K562 (cell line): ENCODE results near the gene PLEKHM3. TPM values are rescaled to one million over a fixed set of nuclear protein-coding genes. Genes with fewer than 3 reads are reported as not detected.

Experiments
- ATAC-seq: fragments of 200-7000 bp; cut with Tn5 transposase; 3 replicates; pipeline ENCODE4 v1.9.1; 2020; ENCODE audit warnings: moderate library complexity
- BruUV-seq: library from RNA; stranded (reverse); fragments of 400-500 nt; replicated peaks from 2 replicates; lab custom pipeline; 2021; lab: Mats Ljungman, UMichigan
- CTCF ChIA-PET: fragments of 300-600 bp; formaldehyde crosslinking; extraction: SDS; loops from one replicate; lab custom pipeline; 2021; ENCODE audit warnings: low intra/inter-chr PET ratio; lab: Yijun Ruan, JAX
- POLR2A ChIA-PET: fragments of 300-600, 350-650 bp; sonication (Branson Sonifier 250); formaldehyde crosslinking; extraction: SDS; loops from one replicate; lab custom pipeline; 2021; ENCODE audit warnings: antibody characterized with exemption, inconsistent platforms; lab: Yijun Ruan, JAX
- DNase-seq, 4 experiments: peaks; one replicate each; pipeline versions ENCODE4 v3.0.0 to v3.0.0-alpha.2; 2011 to 2018; ENCODE audit warnings: low spot score in 3 of 4, mixed read lengths in 3 of 4; ENCODE audit errors: extremely low read depth in 1 of 4
- FAIRE-seq: peaks from 2 replicates; lab custom pipeline; 2011; peaks lifted over from hg19 to GRCh38; lab: Jason Lieb, UNC
- H2AFZ ChIP-seq: 2 replicates; pipeline ENCODE4 v1.6.0; 2011; ENCODE audit warnings: low read depth, low read length, control low read depth, inconsistent platforms
- H3K27ac ChIP-seq: fragments of 200-600 bp; 3 replicates; pipeline ENCODE4 v1.8.0; 2011; ENCODE audit warnings: low read depth, mild to moderate bottlenecking, control low read depth, inconsistent platforms, low read length, moderate library complexity, mixed read lengths; ENCODE audit errors: extremely low read depth
- H3K27me3 ChIP-seq, 2 experiments: fragments of 300-600 bp in 1 of 2; 2 replicates in 1 of 2; 3 replicates in 1 of 2; pipeline versions ENCODE4 v1.6.0 to v1.8.0; 2011; ENCODE audit warnings: inconsistent platforms in 2 of 2, low read length in 2 of 2, mild to moderate bottlenecking in 1 of 2, mixed read lengths in 1 of 2, moderate library complexity in 1 of 2; ENCODE audit not compliant: control insufficient read depth in 2 of 2, insufficient read depth in 2 of 2
- H3K36me3 ChIP-seq: fragments of 300-600 bp; 3 replicates; pipeline ENCODE4 v1.8.0; 2011; ENCODE audit warnings: mild to moderate bottlenecking, low read length, inconsistent platforms; ENCODE audit not compliant: control insufficient read depth, insufficient read depth
- H3K4me1 ChIP-seq, 2 experiments: fragments of 200-600 bp in 1 of 2; replicated peaks in 1 of 2; 2 replicates in 1 of 2; 3 replicates in 1 of 2; pipeline versions ENCODE4 v1.5.1 to v1.8.0; 2011; ENCODE audit warnings: inconsistent platforms in 2 of 2, low read length in 2 of 2, mild to moderate bottlenecking in 1 of 2, mixed read lengths in 1 of 2, moderate library complexity in 1 of 2; ENCODE audit not compliant: control insufficient read depth in 2 of 2, insufficient read depth in 2 of 2
- H3K4me2 ChIP-seq: 2 replicates; pipeline ENCODE4 v1.6.1; 2011; ENCODE audit warnings: low read length, control low read depth, inconsistent platforms, mixed read lengths; ENCODE audit not compliant: insufficient read depth
- H3K4me3 ChIP-seq: fragments of 200-600 bp; sonication (generic), shearing (Covaris generic); 2 replicates; pipeline ENCODE4 v1.5.1; 2016; ENCODE audit warnings: control low read depth, inconsistent platforms
- H3K79me2 ChIP-seq: fragments of 200-600 bp; 3 replicates; pipeline ENCODE4 v1.8.0; 2011; ENCODE audit warnings: low read length, inconsistent platforms; ENCODE audit not compliant: control insufficient read depth, insufficient read depth
- H3K9ac ChIP-seq, 2 experiments: 2 replicates each; pipeline versions ENCODE4 v1.6.0 to v1.6.1; 2011; ENCODE audit warnings: low read depth in 2 of 2, low read length in 2 of 2, control low read depth in 1 of 2, inconsistent platforms in 1 of 2, mild to moderate bottlenecking in 1 of 2, mixed read lengths in 1 of 2; ENCODE audit not compliant: insufficient read depth in 1 of 2
- H3K9me1 ChIP-seq: one replicate; pipeline ENCODE4 v1.6.0; 2011; ENCODE audit warnings: inconsistent platforms, mild to moderate bottlenecking, low read length, moderate library complexity; ENCODE audit not compliant: control insufficient read depth, insufficient read depth
- H3K9me3 ChIP-seq: replicated peaks from 2 replicates; pipeline ENCODE4 v1.5.1; 2011; ENCODE audit warnings: low read depth, low read length, inconsistent platforms; ENCODE audit not compliant: control insufficient read depth, insufficient read depth
- H4K20me1 ChIP-seq: replicated peaks from 2 replicates; pipeline ENCODE4 v1.6.1; 2011; ENCODE audit warnings: low read length, inconsistent platforms, mixed read lengths; ENCODE audit not compliant: control insufficient read depth, insufficient read depth
- FOXM1 ChIP-seq, 2 experiments: fragments of 450-650 bp in 1 of 2; sonication (generic) in 1 of 2; formaldehyde crosslinking in 1 of 2; IDR thresholded peaks; 2 replicates each; pipeline versions ENCODE4 v1.6.1 to v1.9.0; 2017 to 2022; ENCODE audit warnings: low read depth in 2 of 2, mild to moderate bottlenecking in 2 of 2, missing genetic modification reagents in 1 of 2, moderate library complexity in 1 of 2
- HCFC1 ChIP-seq: IDR thresholded peaks from 2 replicates; pipeline ENCODE4 v1.6.1; 2012; ENCODE audit warnings: low read depth, low read length, improper control_type of control experiment
- TBL1XR1 ChIP-seq, 2 experiments: IDR thresholded peaks; 2 replicates each; pipeline ENCODE4 v1.6.1; 2012; ENCODE audit warnings: improper control_type of control experiment in 2 of 2, low read length in 2 of 2, mild to moderate bottlenecking in 1 of 2
- ZNF282 ChIP-seq: sonication (generic); formaldehyde crosslinking; IDR thresholded peaks from 2 replicates; pipeline ENCODE4 v1.8.1; 2023; ENCODE audit warnings: missing genetic modification reagents
- ZSCAN32 ChIP-seq: fragments of 450-650 bp; formaldehyde crosslinking; IDR thresholded peaks from 2 replicates; pipeline ENCODE4 v1.4.0; 2020; ENCODE audit warnings: mild to moderate bottlenecking, moderate library complexity
- WGBS: fragments of 100-300 bp; shearing (Covaris generic); methylation state at CpG from one replicate; pipeline ENCODE4 v1.1.6; 2016; ENCODE audit warnings: low coverage, mixed read lengths; ENCODE audit not compliant: insufficient coverage; ENCODE audit errors: missing lambda C conversion rate; 5-methylcytosine and 5-hydroxymethylcytosine counted together
- in situ Hi-C: fragments of 300-500 bp; cut with MboI; formaldehyde crosslinking; loops from 4 replicates; pipeline ENCODE4 v1.15.0; 2018; ENCODE audit warnings: inconsistent platforms, mixed read lengths
- intact Hi-C: fragments of 100-400 bp; cut with micrococcal nuclease; formaldehyde crosslinking; loops from 2 replicates; pipeline ENCODE4 v1.14.2; 2022
- polyA plus RNA-seq, 8 experiments: library from polyadenylated mRNA; depleted of rRNA in 4 of 8; stranded (reverse) in 5 of 8; unstranded in 3 of 8; fragments of >200 nt; fragmentation: Nextera tagmentation in 2 of 8; fragmentation: Illumina TruSeq in 1 of 8; extraction: Ambion mirVana in 2 of 8; extraction: Trizol in 1 of 8; gene quantifications; 2 replicates each; pipeline versions ENCODE4 v1.2.1 to v1.2.3, GENCODE V29; 2011 to 2014; ENCODE audit warnings: inconsistent platforms in 1 of 8, missing spikeins in 1 of 8
- total RNA-seq, 7 experiments: library from RNA; depleted of rRNA in 6 of 7; stranded (reverse); fragments of >200 nt in 6 of 7; fragmentation: Illumina TruSeq in 2 of 7; extraction: Trizol in 2 of 7; gene quantifications; 2 replicates each; pipeline versions ENCODE4 v1.2.1 to v1.2.3, GENCODE V29; 2011 to 2021; ENCODE audit warnings: low replicate concordance in 1 of 7
- TF ChIP-seq, protein P1 (sequence below): fragments of 250-450 bp; sonication (Bioruptor Pico); IDR thresholded peaks from 2 replicates; pipeline ENCODE4 v1.8.0; 2021; ENCODE audit warnings: mild to moderate bottlenecking, moderate library complexity

The PLEKHM3 gene
- total and polyA plus RNA-seq, 9 of the 15 experiments (the other 6 are each of a cell fraction or from before 2014, with no cell fraction given) = 0.24 to 1.6 (median 1.0) TPM

DNA sequence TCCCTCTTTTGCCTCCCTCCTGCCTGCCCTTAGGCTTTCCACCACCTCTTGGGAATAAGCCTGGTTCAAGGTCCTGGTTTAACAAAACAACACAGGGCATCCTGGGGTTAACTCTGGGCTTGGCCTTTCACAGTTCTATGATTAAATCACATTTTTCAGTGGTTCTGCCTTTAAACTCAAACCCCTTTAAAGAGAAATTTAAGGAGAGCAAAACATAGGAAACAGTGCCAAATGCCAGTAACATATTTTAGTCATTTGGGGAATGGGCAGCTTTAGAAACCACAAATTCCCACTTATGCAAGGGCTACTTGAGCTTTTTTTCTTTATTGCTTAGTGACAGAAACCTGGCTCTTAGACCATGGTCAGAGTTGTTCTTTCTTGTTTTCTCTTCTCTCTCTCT is 143.4 kb downstream of the PLEKHM3 start (continued):
- TF ChIP-seq, protein P1, sequence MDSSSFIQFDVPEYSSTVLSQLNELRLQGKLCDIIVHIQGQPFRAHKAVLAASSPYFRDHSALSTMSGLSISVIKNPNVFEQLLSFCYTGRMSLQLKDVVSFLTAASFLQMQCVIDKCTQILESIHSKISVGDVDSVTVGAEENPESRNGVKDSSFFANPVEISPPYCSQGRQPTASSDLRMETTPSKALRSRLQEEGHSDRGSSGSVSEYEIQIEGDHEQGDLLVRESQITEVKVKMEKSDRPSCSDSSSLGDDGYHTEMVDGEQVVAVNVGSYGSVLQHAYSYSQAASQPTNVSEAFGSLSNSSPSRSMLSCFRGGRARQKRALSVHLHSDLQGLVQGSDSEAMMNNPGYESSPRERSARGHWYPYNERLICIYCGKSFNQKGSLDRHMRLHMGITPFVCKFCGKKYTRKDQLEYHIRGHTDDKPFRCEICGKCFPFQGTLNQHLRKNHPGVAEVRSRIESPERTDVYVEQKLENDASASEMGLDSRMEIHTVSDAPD (CRISPR knock-in tag) = no peak
- no peak for TF ChIP-seq HCFC1
- TF ChIP-seq, all 486 proteins: peak for 0

DNA sequence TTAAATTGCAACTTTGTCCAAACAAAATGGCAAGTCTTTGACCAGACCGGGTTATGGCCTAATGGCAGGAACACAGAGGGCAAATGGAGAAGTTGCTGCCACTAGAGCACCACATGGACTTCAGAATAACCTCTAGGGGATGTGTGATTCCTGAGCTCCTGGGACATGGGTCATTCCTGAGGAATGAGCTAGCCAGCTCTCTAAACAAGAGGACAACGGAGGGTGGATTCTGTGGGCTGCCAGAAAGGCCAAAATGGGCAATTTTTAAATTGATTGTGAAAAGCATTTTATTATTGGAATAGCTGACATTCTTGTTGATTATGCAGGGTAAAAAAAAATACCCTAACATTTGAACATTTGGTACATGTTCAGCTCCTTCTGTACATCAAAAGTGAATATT is 145.8 kb downstream of the PLEKHM3 start:
- H3K4me1 ChIP-seq = no peaks in the 10 kb centered on the region
- in situ Hi-C loops (no loop called here), intact Hi-C loops (no loop called here)
- no peaks in the 10 kb centered on the region for H4K20me1 ChIP-seq
- DNase-seq = no peak
- H3K27ac ChIP-seq = no peak overlapping the region
- WGBS = 55% methylated on average over 2 of the region's 2 CpGs
- H3K9me3 ChIP-seq = no peaks in the 10 kb centered on the region
- no TSS peak for BruUV-seq
- H3K27me3 ChIP-seq = no peaks in the 10 kb centered on the region
- no peak overlapping the region for H3K4me3 ChIP-seq
- ChIA-PET CTCF (no interaction called here), POLR2A (no interaction called here)
- H3K36me3 ChIP-seq = no peaks in the 10 kb centered on the region
- no peak for FAIRE-seq
- H3K79me2 ChIP-seq = no peaks in the 10 kb centered on the region
- H3K9ac ChIP-seq = no peak overlapping the region
- H3K9me1 ChIP-seq = no peaks in the 10 kb centered on the region
- H2AFZ ChIP-seq = no peak overlapping the region
- ATAC-seq = no peak
- no peak overlapping the region for H3K4me2 ChIP-seq
- no peak for TF ChIP-seq TBL1XR1 (IDR thresholded peaks at IDR 0.05; ENCODE audit: low read length in 2 of 2)
- no peak for TF ChIP-seq ZNF282
- no peak for TF ChIP-seq FOXM1 (IDR thresholded peaks at IDR 0.05; ENCODE audit: low read depth)
- TF ChIP-seq FOXM1 (CRISPR knock-in tag; IDR thresholded peaks at IDR 0.05; ENCODE audit: low read depth) = no peak
- no peak for TF ChIP-seq ZSCAN32 (CRISPR knock-in tag)
